AG09309 (cell line): Measurements from ENCODE around the gene CORIN.

ENCODE experiments used
- DNase-seq: peaks from one replicate; pipeline ENCODE4 v3.0.0-alpha.2; 2010; ENCODE audit warnings: low read depth
- H3K4me3 ChIP-seq: 2 replicates; pipeline ENCODE4 v1.5.1; 2011; ENCODE audit warnings: mild to moderate bottlenecking, low read depth, low read length, moderate library complexity; ENCODE audit not compliant: control insufficient read depth
- TF ChIP-seq, protein P1 (sequence below): IDR thresholded peaks from 2 replicates; pipeline ENCODE4 v1.5.1; 2011; ENCODE audit warnings: mild to moderate bottlenecking, low read depth, low read length, inconsistent platforms; ENCODE audit not compliant: insufficient read depth, control insufficient read depth; ENCODE audit errors: missing control alignments

Gene CORIN

GRCh38 chr4:47651231-47651630 lies 186.6 kb downstream of the CORIN start:
- no peak for DNase-seq
- TF ChIP-seq, protein P1, sequence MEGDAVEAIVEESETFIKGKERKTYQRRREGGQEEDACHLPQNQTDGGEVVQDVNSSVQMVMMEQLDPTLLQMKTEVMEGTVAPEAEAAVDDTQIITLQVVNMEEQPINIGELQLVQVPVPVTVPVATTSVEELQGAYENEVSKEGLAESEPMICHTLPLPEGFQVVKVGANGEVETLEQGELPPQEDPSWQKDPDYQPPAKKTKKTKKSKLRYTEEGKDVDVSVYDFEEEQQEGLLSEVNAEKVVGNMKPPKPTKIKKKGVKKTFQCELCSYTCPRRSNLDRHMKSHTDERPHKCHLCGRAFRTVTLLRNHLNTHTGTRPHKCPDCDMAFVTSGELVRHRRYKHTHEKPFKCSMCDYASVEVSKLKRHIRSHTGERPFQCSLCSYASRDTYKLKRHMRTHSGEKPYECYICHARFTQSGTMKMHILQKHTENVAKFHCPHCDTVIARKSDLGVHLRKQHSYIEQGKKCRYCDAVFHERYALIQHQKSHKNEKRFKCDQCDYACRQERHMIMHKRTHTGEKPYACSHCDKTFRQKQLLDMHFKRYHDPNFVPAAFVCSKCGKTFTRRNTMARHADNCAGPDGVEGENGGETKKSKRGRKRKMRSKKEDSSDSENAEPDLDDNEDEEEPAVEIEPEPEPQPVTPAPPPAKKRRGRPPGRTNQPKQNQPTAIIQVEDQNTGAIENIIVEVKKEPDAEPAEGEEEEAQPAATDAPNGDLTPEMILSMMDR: no peak
- H3K4me3 ChIP-seq: no peak overlapping the region

GRCh38 chr4:47650584-47651130 lies 187.2 kb downstream of the CORIN start:
- no peak overlapping the region for H3K4me3 ChIP-seq
- TF ChIP-seq, protein P1: no peak
- no peak for DNase-seq

DNA sequence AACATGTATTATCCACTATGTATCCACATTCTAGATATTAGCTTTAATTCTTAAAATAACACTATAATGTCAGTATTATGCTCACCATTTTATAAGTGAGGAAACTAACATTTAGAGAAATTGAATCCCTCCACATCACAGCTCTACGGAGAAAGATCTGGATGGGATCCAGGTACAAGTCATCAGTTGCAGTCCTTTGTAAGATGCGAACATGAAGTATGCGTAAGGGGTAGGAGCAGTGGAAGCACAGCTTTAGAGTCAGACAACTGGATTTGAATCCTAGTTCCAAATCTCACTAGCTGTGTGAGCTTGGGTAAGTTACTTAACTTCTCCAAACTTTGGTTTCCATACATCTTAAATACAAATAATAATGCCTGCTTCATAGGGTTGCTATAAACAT lies 190.3 kb downstream of the CORIN start:
- DNase-seq: no peak
- no peak overlapping the region for H3K4me3 ChIP-seq
- TF ChIP-seq, protein P1: no peak

GRCh38 chr4:47647029-47647428 lies 190.8 kb downstream of the CORIN start:
- H3K4me3 ChIP-seq: no peak overlapping the region
- TF ChIP-seq, protein P1: no peak
- DNase-seq: no peak

- TF ChIP-seq, protein P1: no peak
- H3K4me3 ChIP-seq: no peak overlapping the region
- DNase-seq: no peak
Observed at GRCh38 chr4:47646372-47646771, 191.5 kb downstream of the CORIN start.

- TF ChIP-seq, protein P1: no peak
- no peak for DNase-seq
- no peak overlapping the region for H3K4me3 ChIP-seq
Observed at GRCh38 chr4:47643845-47644244, 194.0 kb downstream of the CORIN start.

DNA sequence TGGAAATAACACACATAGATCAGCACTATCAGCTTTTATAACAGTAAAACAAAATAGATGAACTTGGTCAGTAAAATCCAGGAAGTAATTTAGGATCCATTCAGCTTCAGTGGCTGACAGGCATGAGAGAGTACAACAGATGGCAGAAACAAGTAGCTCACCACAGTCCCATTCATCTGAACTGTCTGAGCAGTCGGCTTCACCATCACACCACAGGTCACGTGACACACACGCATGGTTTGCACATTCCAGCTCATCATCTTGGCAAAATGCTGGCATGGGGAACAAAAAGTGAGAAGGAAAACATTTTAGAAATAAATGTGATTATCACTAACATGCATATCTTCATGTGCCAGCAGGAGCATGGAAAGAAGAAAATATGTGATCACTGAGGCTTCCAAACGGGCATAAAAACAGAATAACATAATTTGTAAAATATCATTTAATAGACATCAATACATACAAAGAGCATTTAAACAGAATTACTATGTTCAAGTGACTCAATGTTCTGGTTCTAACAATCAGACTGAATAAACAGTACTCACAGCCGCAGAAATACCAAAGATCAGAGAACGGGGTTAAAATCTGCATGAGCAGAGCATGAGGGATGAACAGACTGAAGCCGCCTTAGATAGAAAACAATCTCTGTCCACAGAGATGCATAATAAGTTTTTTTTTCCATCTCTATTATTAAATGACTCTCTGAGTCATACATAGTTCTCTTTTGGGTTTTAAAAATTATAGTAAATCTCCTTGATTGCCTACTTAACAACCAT lies 194.7 kb downstream of the CORIN start:
- no peak overlapping the region for H3K4me3 ChIP-seq
- peak; percentile 10 for DNase-seq
- TF ChIP-seq, protein P1: no peak
